ENCODE results near the gene GBP7. TPM values are rescaled to one million over a fixed set of nuclear protein-coding genes. Genes with fewer than 3 reads are reported as not detected.
"Not testable (repeated sequence)": the region's sequence is repeated elsewhere in the genome, so short reads cannot be mapped to it uniquely, and the experiment has no call there.

Gene GBP7
- total RNA-seq, 1 donor from 2014 or later = not detected

GRCh38 chr1:89170170-89171066 is 5.4 kb downstream of the GBP7 start:
- DNase-seq (ENCODE audit: low read depth) = no peak

GRCh38 chr1:89169166-89169565 is 6.6 kb downstream of the GBP7 start:
- no peak for DNase-seq (ENCODE audit: low read depth)

- DNase-seq (ENCODE audit: low read depth) = no peak
These were observed 8.1 kb downstream of the GBP7 start for GRCh38 chr1:89167590-89168230.

GRCh38 chr1:89166705-89167104 is 9.1 kb downstream of the GBP7 start:
- DNase-seq (ENCODE audit: low read depth) = peak; percentile 18

- no peak for DNase-seq (ENCODE audit: low read depth)
These were observed 10.0 kb downstream of the GBP7 start for GRCh38 chr1:89165811-89166210.

GRCh38 chr1:89151047-89151446 is 24.8 kb downstream of the GBP7 start:
- no peak for DNase-seq (ENCODE audit: low read depth)

- no peak for DNase-seq (ENCODE audit: low read depth)
These were observed 25.8 kb downstream of the GBP7 start for GRCh38 chr1:89149976-89150375.

- peak; percentile 29 for DNase-seq (ENCODE audit: low read depth)
These were observed 26.6 kb downstream of the GBP7 start for GRCh38 chr1:89149229-89149628.

- no peak for DNase-seq (ENCODE audit: low read depth)
These were observed 27.8 kb downstream of the GBP7 start for GRCh38 chr1:89147678-89148658.

GRCh38 chr1:89146721-89147120 is 29.1 kb downstream of the GBP7 start:
- DNase-seq (ENCODE audit: low read depth) = no peak

GRCh38 chr1:89143484-89143883 is 32.3 kb downstream of the GBP7 start:
- DNase-seq (ENCODE audit: low read depth) = no peak

GRCh38 chr1:89142160-89142559 is 33.6 kb downstream of the GBP7 start:
- DNase-seq (ENCODE audit: low read depth) = no peak

- no peak for DNase-seq (ENCODE audit: low read depth)
These were observed 42.1 kb downstream of the GBP7 start for GRCh38 chr1:89133747-89134146.

- no peak for DNase-seq (ENCODE audit: low read depth)
These were observed 45.1 kb downstream of the GBP7 start for GRCh38 chr1:89130716-89131115.

- no peak for DNase-seq (ENCODE audit: low read depth)
These were observed 45.9 kb downstream of the GBP7 start for GRCh38 chr1:89129911-89130310.

GRCh38 chr1:89128003-89128458 is 47.8 kb downstream of the GBP7 start:
- DNase-seq (ENCODE audit: low read depth) = not testable (repeated sequence)

- peak; percentile 21 for DNase-seq (ENCODE audit: low read depth)
These were observed 48.9 kb downstream of the GBP7 start for GRCh38 chr1:89126602-89127565.

- peak; percentile 97 for DNase-seq (ENCODE audit: low read depth)
These were observed 49.8 kb downstream of the GBP7 start, which contains the start of gene GBP2 for GRCh38 chr1:89125913-89126580. Gene GBP2, minus strand, starts transcription at chr1:89126114. Its CDS starts 4,148 bp downstream, at chr1:89121966.

GRCh38 chr1:89125240-89125912 is 50.4 kb downstream of the GBP7 start:
- peak; percentile 7 for DNase-seq (ENCODE audit: low read depth)
